HEK293T (cell line): ENCODE data around the gene FILIP1L.
"Not testable (repeated sequence)": the region's sequence is repeated elsewhere in the genome, so short reads cannot be mapped to it uniquely, and the experiment has no call there.

Source experiments
- CTCF ChIA-PET: fragments of 350-600 bp; formaldehyde crosslinking; extraction: SDS; loops from one replicate; lab custom pipeline; 2021; ENCODE audit warnings: antibody characterized with exemption, inconsistent platforms; lab: Yijun Ruan, JAX
- POLR2A ChIA-PET: fragments of 350-600 bp; formaldehyde crosslinking; extraction: SDS; loops from one replicate; lab custom pipeline; 2020; ENCODE audit warnings: antibody characterized with exemption, inconsistent platforms; lab: Yijun Ruan, JAX
- DNase-seq: peaks from one replicate; pipeline ENCODE4 v3.0.0; 2012; ENCODE audit warnings: mixed read lengths; ENCODE audit errors: extremely low spot score
- ARNT ChIP-seq: fragments of 450-650 bp; IDR thresholded peaks from 2 replicates; pipeline ENCODE4 v1.6.1; 2017; ENCODE audit warnings: mild to moderate bottlenecking
- BHLHE40 ChIP-seq: fragments of 450-650 bp; IDR thresholded peaks from 2 replicates; pipeline ENCODE4 v1.6.1; 2016; ENCODE audit warnings: mild to moderate bottlenecking, moderate library complexity, borderline replicate concordance
- CTBP1 ChIP-seq: fragments of 450-650 bp; IDR thresholded peaks from 2 replicates; pipeline ENCODE4 v1.6.1; 2016; ENCODE audit warnings: borderline replicate concordance
- ELF4 ChIP-seq: fragments of 450-650 bp; IDR thresholded peaks from 2 replicates; pipeline ENCODE4 v1.6.1; 2017; ENCODE audit warnings: antibody characterized with exemption
- FOXA1 ChIP-seq: fragments of 450-650 bp; IDR thresholded peaks from 2 replicates; pipeline ENCODE4 v1.6.1; 2016; ENCODE audit warnings: mild to moderate bottlenecking
- FOXK2 ChIP-seq: fragments of 450-650 bp; IDR thresholded peaks from 2 replicates; pipeline ENCODE4 v1.6.1; 2016; ENCODE audit warnings: mild to moderate bottlenecking
- FOXM1 ChIP-seq: fragments of 450-650 bp; IDR thresholded peaks from 2 replicates; pipeline ENCODE4 v1.6.1; 2017; ENCODE audit warnings: mild to moderate bottlenecking, borderline replicate concordance
- HDGF ChIP-seq: fragments of 450-650 bp; IDR thresholded peaks from 2 replicates; pipeline ENCODE4 v1.6.1; 2017; ENCODE audit warnings: antibody characterized with exemption, borderline replicate concordance
- L3MBTL2 ChIP-seq: fragments of 450-650 bp; conservative IDR thresholded peaks from 2 replicates; pipeline ENCODE4 v1.6.1; 2016; ENCODE audit warnings: mild to moderate bottlenecking
- LEF1 ChIP-seq: fragments of 450-650 bp; IDR thresholded peaks from 2 replicates; pipeline ENCODE4 v1.6.1; 2017; ENCODE audit warnings: mild to moderate bottlenecking, borderline replicate concordance
- NFRKB ChIP-seq: fragments of 450-650 bp; IDR thresholded peaks from 2 replicates; pipeline ENCODE4 v1.6.1; 2016; ENCODE audit warnings: mild to moderate bottlenecking, moderate library complexity
- PKNOX1 ChIP-seq: fragments of 450-650 bp; IDR thresholded peaks from 2 replicates; pipeline ENCODE4 v1.6.1; 2016
- SP1 ChIP-seq: fragments of 450-650 bp; IDR thresholded peaks from 2 replicates; pipeline ENCODE4 v1.6.1; 2017
- SUZ12 ChIP-seq: fragments of 450-650 bp; IDR thresholded peaks from 2 replicates; pipeline ENCODE4 v1.6.1; 2016; ENCODE audit warnings: mild to moderate bottlenecking
- TARDBP ChIP-seq: fragments of 450-650 bp; IDR thresholded peaks from 2 replicates; pipeline ENCODE4 v1.6.1; 2016
- ZNF384 ChIP-seq: fragments of 450-650 bp; IDR thresholded peaks from 2 replicates; pipeline ENCODE4 v1.6.1; 2016

Gene FILIP1L

GRCh38 chr3:100063929-100064461, 50.3 kb downstream of the FILIP1L start:
- CTCF ChIA-PET = interaction anchor here (0.6 kb wide), 1 partner anchor 192 kb away, joined by 3 read pairs; no protein-coding TSS in a partner anchor
- no peak for TF ChIP-seq CTBP1
- TF ChIP-seq HDGF = no peak
- no peak for TF ChIP-seq SUZ12
- POLR2A ChIA-PET = interaction anchor here (1.0 kb wide), 1 partner anchor 197 kb away, joined by 3 read pairs; the partner anchor contains the start of gene TBC1D23
- DNase-seq = no peak

GRCh38 chr3:100062665-100063064, 51.6 kb downstream of the FILIP1L start:
- DNase-seq = no peak
- POLR2A ChIA-PET = no interaction called here

GRCh38 chr3:100060685-100061484, 53.4 kb downstream of the FILIP1L start:
- ChIA-PET POLR2A (interaction anchor here (0.6 kb wide), 1 partner anchor 424 kb away, joined by 3 read pairs; no protein-coding TSS in a partner anchor), CTCF (interaction anchor here (0.6 kb wide), 1 partner anchor 228 kb away, joined by 3 read pairs; no protein-coding TSS in a partner anchor)
- DNase-seq = no peak
- TF ChIP-seq FOXM1 (no peak), ELF4 (no peak), BHLHE40 (no peak), TARDBP (no peak), ZNF384 (no peak), ARNT (no peak), FOXA1 (no peak), PKNOX1 (no peak), CTBP1 (no peak), LEF1 (no peak)

More at GRCh38 chr3:100062665-100063064, 51.6 kb downstream of the FILIP1L start:
- CTCF ChIA-PET = interaction anchor here (0.7 kb wide), 1 partner anchor 11 kb away, joined by 4 read pairs; no protein-coding TSS in a partner anchor
- no peak for TF ChIP-seq NFRKB
- no peak for TF ChIP-seq BHLHE40
- TF ChIP-seq LEF1 = no peak

- ChIA-PET POLR2A (no interaction called here), CTCF (no interaction called here)
- TF ChIP-seq TARDBP = no peak
- no peak for TF ChIP-seq FOXM1
- no peak for TF ChIP-seq HDGF
- TF ChIP-seq ZNF384 = no peak
- no peak for TF ChIP-seq NFRKB
- TF ChIP-seq BHLHE40 = no peak
- no peak for TF ChIP-seq ELF4
- TF ChIP-seq L3MBTL2 = no peak
- no peak for TF ChIP-seq LEF1
- DNase-seq = no peak
These were observed 54.8 kb downstream of the FILIP1L start for GRCh38 chr3:100059472-100059871.

GRCh38 chr3:100057716-100058575, 56.4 kb downstream of the FILIP1L start:
- no peak for TF ChIP-seq FOXK2
- TF ChIP-seq ZNF384 = no peak
- no peak for TF ChIP-seq HDGF
- TF ChIP-seq ELF4 = no peak
- TF ChIP-seq ARNT = no peak
- TF ChIP-seq TARDBP = no peak
- TF ChIP-seq FOXM1 = no peak
- TF ChIP-seq L3MBTL2 = no peak
- TF ChIP-seq NFRKB = no peak
- TF ChIP-seq SUZ12 = no peak
- TF ChIP-seq BHLHE40 = no peak
- TF ChIP-seq FOXA1 = no peak
- no peak for TF ChIP-seq LEF1
- no peak for TF ChIP-seq CTBP1
- no peak for TF ChIP-seq SP1
- no peak for TF ChIP-seq PKNOX1
- ChIA-PET POLR2A (interaction anchor here (0.6 kb wide), 1 partner anchor 16 kb away, joined by 3 read pairs; no protein-coding TSS in a partner anchor), CTCF (no interaction called here)
- DNase-seq = no peak

- CTCF ChIA-PET = no interaction called here
- no peak for TF ChIP-seq SP1
- no peak for TF ChIP-seq HDGF
- no peak for TF ChIP-seq FOXM1
- TF ChIP-seq ZNF384 = no peak
- no peak for TF ChIP-seq LEF1
- TF ChIP-seq L3MBTL2 = no peak
- TF ChIP-seq BHLHE40 = no peak
- no peak for DNase-seq
- POLR2A ChIA-PET = no interaction called here
These were observed 60.2 kb downstream of the FILIP1L start for GRCh38 chr3:100053951-100054620.

GRCh38 chr3:100051513-100051912, 62.8 kb downstream of the FILIP1L start:
- DNase-seq, CTCF ChIA-PET, POLR2A ChIA-PET: not testable (repeated sequence)
